HG03108 (cell line): ENCODE measurements around the gene IGSF1.

Experiments used
- ATAC-seq: cut with Tn5 transposase; IDR thresholded peaks from one replicate; pipeline ENCODE4 v1.9.1; 2021; ENCODE audit warnings: moderate library complexity; ENCODE audit not compliant: unreplicated experiment

Gene IGSF1, protein sequence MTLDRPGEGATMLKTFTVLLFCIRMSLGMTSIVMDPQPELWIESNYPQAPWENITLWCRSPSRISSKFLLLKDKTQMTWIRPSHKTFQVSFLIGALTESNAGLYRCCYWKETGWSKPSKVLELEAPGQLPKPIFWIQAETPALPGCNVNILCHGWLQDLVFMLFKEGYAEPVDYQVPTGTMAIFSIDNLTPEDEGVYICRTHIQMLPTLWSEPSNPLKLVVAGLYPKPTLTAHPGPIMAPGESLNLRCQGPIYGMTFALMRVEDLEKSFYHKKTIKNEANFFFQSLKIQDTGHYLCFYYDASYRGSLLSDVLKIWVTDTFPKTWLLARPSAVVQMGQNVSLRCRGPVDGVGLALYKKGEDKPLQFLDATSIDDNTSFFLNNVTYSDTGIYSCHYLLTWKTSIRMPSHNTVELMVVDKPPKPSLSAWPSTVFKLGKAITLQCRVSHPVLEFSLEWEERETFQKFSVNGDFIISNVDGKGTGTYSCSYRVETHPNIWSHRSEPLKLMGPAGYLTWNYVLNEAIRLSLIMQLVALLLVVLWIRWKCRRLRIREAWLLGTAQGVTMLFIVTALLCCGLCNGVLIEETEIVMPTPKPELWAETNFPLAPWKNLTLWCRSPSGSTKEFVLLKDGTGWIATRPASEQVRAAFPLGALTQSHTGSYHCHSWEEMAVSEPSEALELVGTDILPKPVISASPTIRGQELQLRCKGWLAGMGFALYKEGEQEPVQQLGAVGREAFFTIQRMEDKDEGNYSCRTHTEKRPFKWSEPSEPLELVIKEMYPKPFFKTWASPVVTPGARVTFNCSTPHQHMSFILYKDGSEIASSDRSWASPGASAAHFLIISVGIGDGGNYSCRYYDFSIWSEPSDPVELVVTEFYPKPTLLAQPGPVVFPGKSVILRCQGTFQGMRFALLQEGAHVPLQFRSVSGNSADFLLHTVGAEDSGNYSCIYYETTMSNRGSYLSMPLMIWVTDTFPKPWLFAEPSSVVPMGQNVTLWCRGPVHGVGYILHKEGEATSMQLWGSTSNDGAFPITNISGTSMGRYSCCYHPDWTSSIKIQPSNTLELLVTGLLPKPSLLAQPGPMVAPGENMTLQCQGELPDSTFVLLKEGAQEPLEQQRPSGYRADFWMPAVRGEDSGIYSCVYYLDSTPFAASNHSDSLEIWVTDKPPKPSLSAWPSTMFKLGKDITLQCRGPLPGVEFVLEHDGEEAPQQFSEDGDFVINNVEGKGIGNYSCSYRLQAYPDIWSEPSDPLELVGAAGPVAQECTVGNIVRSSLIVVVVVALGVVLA (N-terminal part only)

DNA sequence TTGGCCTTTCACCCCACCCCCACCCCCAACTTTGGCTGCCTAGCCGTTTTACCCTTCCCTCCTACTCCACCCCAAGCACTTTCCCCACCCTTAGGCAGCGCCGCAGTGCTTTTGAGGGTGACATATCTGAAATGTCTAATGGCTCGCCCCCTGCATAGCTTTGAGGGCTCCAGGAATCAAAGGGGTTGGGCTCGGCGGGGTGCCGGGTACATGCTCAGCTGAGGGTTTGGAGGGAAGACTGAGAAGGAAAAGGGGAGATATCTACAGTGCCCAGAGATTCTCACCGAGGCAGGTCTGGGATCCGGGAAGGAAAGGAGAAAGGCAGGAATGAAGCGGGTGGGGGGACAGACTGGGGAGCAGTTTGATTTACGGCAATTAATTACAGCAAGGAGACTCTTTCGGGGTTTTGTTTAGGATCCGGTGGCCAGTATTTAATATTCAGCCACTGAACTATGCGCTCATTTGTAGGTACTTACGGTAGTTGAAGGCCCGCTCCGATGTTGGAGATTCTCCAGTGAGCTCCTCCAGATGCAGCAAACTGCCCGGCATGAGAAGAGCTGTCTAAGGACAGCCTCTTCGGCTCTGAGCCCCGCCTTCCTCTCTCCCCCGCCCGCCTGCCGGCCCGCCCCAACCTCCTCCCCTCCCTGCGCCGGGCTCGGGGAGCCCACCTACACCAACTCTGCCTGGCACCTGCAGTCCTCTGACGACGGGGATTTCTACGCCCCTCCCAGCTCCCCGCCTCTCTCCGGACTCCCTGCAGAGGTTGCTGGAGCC, at the start of gene IGSF1:
IGSF1 (minus strand) TSS at position 569 of the 774 bp plus-strand sequence. CDS start 2,632 bp downstream, outside the sequence.
- ATAC-seq, result no peak

DNA sequence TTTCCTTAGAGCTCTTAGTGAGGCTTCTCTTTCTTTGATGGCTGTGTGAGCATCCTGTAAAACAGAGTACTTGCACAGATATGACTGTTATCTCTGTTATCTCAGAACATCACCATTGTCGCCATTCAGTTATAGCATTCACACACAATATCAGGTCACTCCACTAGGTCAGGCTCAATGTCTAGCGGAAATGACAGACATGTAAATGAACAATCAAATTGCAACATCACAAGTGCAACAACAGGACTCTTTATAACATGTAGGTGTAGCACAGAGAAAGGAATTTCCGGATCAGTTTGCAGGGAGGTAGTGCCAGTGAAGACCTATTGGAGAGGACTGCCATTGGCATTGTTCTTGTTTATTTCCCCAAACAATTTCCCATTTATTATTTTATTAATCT, 43.2 kb upstream of the IGSF1 start:
- no peak for ATAC-seq

DNA sequence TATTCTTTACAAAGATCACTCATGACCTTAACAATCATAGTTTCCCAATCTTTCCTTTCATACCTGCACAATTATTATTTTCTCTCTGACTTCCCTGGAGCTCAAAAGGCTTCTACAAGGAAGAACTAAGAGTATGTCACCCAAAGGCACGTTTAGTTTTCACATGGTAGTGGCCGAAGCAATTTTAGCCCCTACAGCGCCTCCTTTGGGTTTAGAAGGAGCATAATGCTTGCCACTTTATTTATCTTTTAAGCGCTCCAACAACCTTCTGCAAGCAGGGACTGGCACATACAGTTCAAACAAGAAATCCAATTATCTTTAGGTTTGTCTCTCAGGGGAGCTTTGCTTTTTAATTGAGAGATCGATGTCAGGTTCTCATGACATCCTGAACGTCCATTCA, 42.0 kb upstream of the IGSF1 start:
- ATAC-seq, result no peak

DNA sequence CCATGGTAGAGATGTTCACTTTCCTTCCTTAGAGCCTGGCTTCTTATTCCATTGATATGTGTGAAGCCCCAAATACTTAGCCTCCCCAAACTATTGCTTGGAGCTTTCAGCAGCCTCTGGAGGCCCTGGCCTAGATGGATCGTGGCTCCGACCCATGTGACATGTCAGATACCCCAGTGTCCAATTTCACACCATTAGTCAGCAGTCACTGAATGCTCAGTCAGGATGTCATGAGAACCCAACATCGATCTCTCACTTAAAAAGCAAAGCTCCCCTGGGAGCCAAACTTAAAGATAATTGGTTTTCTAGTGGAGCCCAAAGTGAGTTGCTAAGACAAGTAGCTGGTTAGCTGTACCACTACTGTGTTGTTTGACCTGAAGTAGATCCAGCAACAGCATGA, 41.6 kb upstream of the IGSF1 start:
- ATAC-seq, result no peak

DNA sequence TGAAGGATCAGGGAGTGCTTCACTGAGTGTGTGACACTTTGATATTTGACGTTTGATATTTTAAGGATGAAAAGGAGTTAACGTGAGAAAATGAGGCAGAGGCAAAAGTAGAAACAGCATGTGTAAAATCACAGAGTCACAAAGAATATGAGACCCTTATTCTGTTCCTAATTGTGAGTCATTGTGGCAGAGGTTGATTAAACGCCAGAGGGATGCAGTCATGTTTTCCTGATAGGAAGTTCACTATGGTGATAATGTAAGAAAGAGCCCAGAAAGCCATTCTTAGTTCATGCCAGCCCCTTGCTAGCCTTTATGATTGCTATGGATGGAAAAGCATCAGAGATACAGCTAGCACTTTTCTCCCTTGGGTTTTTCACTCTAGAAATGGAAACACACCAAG, 33.5 kb upstream of the IGSF1 start:
- ATAC-seq, result no peak

DNA sequence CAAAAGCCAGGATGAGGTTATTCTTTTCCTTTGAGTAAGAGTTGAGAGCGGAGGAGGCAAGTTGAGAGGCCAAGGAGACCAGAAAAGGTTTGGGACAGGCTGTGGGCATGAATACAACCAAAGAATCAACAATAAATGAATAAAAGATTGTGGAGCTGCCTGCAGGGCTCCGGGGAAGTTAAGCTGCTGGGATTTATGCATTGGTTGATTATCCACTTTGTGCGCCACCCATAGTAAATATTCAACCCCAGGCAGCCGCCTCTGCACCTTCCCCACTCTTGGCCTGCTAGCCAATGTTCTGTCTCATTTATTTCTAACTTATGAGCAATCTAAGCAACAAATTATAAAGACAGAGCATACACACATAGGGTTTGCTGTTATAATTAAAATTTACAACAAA, 28.2 kb upstream of the IGSF1 start:
- no peak for ATAC-seq

DNA sequence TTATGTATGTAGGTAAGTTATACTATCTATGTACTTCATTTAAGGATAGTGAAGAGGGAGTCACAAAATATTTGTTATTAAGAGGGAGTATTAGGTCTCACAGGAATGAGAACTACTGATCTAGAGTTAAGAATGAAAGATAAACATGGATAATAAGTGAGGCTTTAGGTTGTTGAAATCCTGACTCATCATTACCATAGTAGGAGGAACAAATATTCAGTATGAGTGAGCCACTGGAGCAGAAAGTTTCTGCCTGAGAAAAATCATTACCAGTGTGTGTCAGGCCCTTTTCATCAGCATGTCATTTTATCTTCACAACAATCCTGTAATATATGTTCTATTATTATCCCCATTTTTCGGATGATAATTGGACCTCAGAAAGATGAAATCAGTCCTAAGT, 27.2 kb upstream of the IGSF1 start:
- no peak for ATAC-seq

DNA sequence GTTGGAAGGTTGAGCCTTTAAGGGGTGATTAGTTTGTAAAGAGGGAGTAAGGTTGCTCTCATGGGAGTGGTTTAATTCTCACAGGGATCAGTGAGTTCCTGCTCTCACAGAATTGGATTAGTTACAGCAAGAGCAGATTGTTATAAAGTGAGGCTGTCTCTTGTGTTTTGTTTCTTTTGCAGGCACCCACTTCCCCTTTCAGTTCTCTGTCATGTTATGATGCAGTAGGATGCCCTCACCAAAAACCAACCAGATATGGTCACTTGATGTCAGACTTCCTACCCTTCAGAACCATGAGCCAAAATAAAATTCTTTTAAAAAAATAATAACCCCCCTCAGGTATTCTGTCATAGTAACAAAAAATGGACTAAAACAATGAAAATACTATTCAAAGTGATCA, 19.9 kb upstream of the IGSF1 start:
- no peak for ATAC-seq

DNA sequence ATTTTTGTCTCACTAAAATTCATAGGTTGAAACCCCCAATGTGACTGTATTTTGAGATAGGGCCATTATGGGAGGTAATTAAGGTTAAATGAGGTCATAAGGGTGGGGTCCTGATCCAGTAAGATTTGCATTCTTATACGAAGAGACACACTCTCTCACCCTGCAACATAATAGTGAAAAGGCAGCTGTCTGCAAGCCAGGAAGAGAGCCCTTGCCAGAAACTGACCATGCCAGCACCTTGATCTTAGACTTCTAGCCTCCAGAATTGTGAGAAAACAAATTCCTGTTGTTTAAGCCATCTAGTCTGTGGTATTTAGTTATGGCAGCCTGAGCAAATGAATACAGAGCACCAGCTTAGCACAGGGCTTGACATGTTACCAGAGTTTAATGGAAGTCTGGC, 17.5 kb upstream of the IGSF1 start:
- no peak for ATAC-seq

DNA sequence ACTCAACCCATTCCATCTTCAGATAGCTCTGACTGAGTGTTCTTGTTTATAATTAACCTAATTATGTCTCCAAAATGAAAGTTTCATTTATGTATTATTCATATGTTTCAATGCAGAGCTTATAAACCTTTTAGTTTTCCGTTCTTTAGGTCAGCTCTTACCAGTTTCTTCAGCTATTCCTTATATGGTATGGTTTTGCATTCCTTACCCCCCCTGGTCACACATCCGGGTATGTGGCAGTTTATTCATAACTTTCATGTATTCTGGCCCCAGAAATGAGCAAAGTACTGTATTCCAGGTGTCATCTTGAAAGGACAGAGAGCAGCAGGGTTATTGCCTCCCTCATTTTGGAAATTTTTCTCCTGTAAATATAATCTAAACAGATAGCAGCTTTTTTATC, 16.8 kb upstream of the IGSF1 start:
- ATAC-seq, result no peak

DNA sequence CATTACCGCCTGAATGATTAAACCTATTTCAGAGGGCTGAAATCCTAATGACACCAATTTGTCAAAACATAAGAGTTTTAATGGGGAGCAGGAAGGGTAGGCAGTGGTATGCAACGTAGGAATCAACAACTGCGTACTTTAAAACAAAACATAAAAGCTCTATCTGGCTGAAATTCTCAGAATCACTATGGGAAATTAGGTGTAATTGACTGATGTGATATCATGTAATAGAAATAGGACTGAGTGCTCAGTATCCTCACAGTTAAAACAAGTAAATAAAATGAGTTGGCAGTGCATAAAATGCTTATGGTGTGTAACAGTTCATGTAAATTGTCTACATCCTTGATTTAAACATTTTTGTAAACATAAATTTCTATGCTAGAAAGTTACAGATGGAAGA, 13.6 kb upstream of the IGSF1 start:
- no peak for ATAC-seq

DNA sequence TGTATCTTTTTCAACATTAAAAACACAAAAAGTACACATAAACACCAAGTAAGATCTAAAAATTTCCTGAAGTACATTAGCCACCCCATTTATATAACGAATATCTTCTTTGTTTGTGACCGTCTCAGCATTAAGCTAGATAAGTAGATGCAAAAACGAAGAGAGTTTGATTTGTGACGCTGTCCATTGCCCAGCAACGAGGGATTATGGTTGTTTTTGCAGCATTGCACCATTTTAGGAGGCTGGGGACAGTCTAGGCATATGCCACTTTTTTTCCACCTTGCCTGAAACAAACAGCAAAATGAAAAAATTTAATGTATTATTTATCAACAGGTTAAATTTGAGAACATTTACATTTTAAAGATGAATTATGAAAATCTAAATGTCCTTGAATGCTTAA, 12.0 kb upstream of the IGSF1 start:
- no peak for ATAC-seq

DNA sequence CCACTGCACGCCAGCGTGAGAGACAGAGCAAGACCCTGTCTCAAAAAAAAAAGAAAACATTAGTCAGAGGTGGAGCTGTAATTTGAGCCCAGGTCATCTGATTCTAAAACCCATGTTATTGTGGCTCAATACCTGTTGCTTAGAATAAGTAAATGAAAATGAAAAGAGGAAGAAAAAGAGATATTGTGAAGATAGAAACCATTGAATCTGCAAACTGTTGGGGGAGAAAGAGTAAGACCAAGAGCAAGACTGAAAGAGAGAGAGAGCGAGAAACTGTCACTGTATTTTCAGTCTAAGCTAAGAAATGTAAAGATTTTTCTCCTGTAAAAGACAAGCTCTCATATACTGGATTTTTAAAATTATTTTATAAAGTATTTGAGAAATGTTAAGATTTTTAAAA, 9.7 kb upstream of the IGSF1 start:
- no peak for ATAC-seq

DNA sequence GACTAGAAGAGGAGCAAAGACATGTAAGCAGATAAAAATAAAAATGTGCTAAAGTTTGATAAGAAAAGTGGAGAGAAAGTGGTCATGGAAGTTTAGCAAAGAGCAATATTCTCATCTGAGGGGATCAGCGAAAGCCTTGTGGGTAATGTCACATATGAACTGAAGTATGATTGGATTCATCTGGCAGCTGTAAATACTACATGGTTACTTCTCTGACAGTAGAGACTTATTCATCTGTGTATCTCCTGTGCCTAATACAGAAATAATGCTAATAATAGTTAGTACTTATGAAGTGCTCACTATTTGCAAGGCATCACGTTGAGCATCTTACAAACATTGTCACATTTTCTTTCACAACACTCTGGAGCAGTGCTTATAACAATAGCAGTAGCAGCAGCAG, 8.9 kb upstream of the IGSF1 start:
- ATAC-seq, result no peak

DNA sequence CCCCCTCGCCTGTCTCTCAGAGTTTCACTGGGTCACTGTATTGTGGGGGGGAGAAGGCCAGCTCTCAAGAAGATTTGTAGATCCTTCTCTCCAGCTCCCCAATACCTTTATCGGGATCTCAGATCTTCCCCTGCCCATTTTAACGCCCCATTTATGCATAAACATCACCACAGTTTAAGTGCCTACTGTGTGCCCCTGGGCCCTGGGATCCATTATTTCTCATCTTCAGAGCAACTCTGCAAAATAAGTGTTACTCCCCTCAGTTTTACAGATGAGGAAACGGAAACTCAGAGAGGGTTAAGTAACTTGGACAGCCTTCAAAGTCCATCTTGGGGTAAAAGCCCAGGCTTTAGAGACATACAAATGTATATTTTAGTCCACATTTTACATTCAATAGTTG, 421 bp upstream of the IGSF1 start:
- ATAC-seq, result no peak

DNA sequence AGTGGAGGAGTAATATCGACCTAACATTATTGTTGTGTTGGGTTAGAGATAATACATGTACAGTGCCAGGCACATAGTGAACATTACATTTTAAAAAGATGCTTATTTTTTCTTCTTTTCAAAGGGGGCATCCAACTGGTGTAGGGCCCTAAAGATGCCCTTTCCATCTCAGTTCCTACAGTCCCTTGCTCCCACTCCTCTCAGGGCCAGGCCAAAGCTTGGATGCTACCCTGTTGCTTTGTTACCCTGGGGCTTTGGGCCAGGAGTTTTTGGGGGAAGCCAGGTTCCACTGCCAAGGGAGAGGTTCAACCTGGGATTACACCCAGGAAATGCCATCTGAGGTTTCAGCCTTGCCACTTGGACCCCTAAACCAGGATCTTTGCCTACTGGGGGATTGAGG, 918 bp downstream of the IGSF1 start:
- ATAC-seq, result no peak

DNA sequence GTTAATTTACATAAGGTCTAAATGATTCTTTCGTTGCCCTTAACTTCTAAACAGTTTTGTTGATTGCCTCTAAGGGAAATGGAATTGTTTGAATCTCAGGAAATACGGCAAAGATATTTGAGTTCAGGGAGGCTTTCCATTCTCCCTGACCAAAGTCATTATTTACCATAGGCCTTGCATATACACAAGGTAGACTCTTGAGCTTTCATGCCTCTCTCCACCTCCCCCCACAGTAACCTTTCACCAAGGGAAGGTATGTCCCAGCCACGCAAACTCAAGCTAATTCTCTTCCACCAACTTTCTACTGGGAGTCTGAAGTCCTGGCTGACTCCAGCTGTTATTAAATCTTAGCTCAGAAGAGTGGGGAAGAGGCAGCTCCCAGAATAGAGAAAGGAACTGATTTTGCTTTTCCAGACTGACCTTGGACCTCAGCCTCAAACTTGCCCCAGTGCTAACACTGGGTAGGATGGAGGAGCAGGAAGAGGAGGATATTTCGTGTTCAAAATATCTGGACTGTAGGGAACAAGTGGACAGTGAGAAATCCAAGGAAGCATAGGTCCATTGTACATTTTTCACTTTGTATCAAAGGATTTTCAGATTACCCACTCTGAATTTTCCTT, 1.4 kb downstream of the IGSF1 start:
- ATAC-seq, result no peak

DNA sequence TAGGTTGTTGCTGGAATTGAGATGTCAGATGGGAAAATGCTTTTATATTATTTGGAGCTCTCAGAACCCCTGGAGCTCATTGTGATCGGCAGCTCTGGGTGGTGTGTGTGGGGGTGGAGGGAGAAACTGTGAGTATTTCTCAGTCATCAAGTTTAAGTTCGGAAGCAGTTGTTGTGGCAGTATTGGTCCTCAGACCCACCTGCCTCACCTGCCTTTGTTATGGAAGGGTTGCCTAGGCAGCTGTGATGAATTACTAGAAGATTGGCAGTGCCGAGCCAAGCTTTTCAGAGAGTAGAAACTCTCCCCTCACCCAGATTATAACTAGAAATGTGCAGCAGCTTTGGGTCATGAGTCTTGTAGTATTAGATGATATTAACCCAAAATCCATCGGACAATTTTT, 9.5 kb downstream of the IGSF1 start:
- no peak for ATAC-seq

DNA sequence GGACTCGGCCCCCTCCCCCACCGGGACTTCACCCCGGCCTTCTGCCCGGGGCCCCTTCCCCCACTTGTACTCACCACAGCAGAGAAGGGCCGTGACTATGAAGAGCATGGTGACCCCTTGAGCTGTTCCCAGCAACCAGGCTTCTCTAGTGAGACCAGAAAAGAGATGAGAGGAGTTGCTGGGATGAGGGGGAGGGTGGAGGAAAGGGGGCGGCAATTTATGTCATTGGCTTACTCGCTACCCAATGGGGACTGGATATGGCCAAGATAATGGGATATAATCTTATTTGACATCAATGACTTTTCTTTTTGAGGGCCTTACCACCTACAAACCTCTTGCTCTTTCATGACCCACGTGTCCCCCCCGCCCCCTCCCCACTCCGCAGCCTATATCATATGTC, 9.9 kb downstream of the IGSF1 start:
- no peak for ATAC-seq

DNA sequence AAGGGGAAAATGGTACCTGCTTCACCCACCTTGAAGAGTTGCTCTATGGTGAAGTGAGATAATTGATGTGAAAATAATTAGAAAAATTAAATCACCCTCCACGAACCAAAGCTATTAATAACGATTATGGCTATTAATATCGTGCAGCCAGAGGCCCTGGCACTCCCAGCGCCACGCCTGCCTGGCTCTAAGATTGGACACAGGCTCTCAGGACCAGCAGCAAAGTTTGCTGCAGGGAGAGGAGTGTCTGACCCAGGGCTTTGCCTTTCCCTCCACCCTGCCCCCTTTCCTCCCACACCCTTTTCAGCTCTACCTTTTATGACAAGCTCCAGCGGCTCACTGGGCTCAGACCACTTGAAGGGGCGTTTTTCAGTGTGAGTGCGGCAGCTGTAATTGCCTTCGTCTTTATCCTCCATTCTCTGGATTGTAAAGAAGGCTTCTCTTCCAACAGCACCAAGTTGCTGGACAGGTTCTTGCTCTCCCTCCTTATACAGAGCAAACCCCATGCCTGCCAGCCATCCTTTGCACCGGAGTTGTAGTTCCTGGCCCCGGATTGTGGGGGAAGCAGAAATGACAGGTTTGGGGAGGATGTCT, 11.5 kb downstream of the IGSF1 start:
- ATAC-seq, result no peak
